SH-SY5Y (cell line): Measurements from ENCODE around the gene MARS1.

Source experiments
- GATA2 ChIP-seq: IDR thresholded peaks from 2 replicates; pipeline ENCODE4 v1.6.1; 2011; ENCODE audit warnings: mild to moderate bottlenecking, low read depth, low read length
- GATA3 ChIP-seq: IDR thresholded peaks from 2 replicates; pipeline ENCODE4 v1.6.1; 2011; ENCODE audit warnings: low read depth, mild to moderate bottlenecking, low read length, moderate library complexity

GRCh38 chr12:57496822-57497221, 9.0 kb downstream of the MARS1 start:
- TF ChIP-seq GATA2: no peak
- TF ChIP-seq GATA3: no peak
